DMS153 (cell line): ENCODE data around the gene HHIPL1.
A peak's percentile ranks its signal among the peaks of the same experiment; 100 is the strongest.

Source experiments
- DNase-seq: peaks from one replicate; lab custom pipeline; 2025; lab: John Stamatoyannopoulos, UW

The HHIPL1 gene

DNA sequence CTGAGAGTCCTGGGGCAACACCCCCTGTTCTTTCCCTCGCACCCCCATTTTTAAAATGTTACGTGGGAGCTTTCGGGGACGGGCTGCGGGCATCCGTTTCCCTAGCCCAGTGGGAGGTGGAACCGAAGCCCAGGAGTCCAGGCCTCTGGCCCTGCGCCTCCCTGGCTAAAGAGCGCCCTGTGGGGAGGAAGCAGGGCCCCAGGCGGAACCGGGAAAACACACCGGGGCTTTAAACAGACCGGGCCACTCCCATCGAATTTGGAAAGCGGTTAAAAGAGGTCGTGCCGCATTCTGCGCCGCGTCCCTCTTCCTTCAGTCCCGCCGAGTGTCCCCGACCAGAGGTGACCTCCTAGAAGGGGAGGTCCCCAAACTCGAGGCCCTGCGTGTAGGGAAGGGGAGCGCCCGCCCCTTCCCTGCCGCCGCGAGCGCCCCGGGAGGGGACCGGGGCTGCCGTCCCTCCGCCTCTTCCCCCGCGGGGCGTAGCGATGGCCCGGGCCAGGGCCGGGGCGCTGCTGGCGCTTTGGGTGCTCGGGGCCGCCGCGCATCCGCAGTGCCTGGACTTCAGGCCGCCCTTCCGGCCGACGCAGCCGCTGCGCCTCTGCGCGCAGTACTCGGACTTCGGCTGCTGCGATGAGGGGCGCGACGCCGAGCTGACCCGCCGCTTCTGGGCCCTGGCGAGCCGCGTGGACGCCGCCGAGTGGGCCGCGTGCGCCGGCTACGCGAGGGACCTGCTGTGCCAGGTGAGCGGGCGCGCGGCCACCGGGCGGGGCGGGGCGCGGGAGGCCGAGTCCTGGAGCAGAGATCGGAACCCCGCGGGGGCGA, at the start of gene HHIPL1:
Gene HHIPL1, plus strand, starts transcription at position 407 of the 822 bp plus-strand sequence. Its CDS starts 79 bp downstream, at position 486.
- no peak for DNase-seq

DNA sequence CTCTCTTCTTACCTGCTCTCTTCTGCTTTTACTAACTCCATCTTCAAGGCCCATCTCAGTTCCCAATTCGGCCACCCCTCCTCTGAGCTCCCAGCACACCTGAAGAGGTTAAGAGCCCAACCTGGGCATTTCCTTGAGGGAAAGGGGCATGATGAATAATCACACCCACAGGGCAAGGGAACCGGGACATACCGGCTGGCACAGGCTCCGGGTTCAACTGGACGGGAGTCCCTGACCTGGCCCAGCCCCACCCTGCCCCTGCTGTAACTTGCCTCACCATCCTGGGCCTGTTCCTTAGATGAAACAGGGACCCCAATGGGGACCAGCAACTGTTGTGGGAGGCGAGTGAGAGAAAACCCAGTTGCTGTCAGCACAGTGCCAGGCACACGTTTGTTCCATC, 49.4 kb upstream of the HHIPL1 start:
- no peak for DNase-seq

DNA sequence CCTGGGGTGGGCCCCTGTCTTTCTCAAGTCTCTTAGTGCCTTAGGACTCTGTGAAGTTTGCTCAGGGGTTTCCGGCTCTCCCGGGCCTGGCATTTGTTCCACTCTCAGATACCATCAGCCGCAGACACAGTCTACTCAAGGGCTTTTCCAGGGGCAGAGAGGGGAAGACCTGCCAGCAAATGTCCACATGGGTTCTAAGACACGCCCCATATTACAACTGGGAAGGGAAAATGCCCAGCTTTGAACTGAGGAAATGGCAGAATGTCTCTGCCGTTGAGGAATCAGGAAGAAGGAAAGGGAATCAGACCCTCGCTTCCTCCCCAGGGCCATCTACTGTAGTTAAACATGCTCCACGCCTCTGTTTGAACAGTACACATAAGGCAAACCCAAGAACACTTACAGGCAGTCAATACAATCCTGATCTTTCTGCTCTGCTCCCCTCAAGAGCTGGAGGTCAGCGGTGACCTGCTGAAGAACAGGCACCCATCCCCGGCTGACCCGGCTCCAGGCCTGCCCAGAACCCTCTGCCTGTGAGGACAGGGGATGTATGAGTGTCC, 48.8 kb upstream of the HHIPL1 start:
- DNase-seq: no peak

DNA sequence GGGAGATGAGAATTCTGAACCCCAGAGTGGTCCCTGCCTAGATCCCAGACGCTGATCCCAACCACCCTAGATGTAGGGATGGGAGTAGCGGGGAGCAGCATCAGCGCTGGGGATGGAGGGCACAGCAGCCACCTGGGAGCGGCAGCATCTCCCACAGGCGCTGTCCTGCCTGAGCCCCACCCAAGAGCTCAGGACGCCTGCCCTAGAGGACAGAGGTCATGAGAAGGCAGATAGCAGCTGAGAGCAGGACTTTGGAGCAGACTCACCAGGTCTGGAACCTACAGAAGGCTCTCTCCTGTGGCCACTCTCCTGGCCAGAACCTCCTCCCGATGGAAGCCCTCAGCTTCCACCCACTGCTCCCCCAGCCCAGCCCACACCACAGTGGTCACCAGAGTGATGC, 48.2 kb upstream of the HHIPL1 start:
- no peak for DNase-seq

DNA sequence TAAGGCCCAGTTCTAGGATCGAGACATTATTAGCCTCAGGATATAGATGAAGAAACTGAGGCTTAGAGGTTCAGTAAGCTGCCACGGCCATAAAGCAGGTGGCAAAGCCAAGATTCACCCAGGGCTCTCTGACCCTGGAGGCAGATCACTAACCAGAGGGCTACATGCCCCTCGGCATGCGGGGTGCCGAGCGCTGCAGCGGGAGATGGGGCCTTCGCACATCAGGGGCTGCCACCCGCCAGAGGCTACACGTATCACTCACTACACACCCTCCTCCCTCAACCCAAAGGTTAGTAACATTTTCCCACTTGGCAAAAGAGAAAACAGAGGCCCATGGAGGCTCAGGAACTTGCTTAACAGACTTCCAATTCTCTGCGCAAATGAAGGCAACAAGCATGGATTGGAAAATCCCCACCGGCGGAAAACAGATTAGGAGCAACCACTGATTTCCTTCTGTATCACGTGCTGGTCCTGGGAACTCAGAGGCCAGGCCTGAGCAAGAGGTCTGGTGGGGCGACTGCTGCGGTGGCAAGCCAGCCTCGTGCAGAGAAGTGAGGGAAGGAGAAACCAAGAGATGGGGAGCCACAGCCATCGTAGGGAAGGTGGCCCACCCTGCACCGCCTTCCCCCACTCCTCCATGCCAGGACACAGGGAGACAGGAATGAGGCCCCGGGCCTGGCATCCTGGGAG, 46.9 kb upstream of the HHIPL1 start:
- DNase-seq: no peak

DNA sequence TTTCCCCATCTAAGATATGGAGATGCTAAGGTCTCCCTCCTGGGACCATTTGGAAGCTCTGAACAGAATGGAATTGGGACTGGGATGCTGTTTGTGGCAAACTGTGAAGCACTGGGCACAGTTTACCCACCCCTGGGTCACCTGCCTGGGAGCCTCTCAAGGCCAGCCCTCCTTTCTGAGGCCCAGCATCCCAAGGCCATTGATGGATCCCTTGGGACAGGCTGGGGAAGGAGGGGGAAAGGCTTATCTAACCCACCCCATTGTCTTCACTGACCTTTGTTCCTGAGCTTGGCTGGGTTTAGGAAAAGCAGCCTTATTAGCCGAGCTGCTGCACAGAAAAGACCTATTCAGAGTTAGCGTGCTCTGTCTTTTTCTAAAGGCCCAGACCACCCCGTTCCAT, 46.2 kb upstream of the HHIPL1 start:
- DNase-seq: no peak

DNA sequence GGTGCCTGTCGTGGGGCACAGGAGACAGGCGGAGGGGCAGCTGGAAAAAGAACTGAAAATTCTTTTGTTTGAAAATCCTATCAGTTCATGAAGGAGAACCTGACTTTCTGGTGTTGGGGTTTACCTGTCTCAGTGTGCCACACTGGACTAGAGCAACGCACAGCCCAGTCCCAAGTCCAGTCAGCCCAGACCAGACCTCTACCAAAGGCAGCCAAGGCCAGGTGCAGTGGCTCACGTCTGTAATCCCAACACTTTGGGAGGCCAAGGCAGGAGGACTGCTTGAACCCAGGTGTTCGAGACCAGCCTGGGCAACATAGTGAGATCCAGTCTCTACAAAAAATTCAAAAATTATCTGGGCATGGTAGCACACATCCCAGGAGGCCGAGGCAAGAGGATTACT, 45.5 kb upstream of the HHIPL1 start:
- DNase-seq: no peak

DNA sequence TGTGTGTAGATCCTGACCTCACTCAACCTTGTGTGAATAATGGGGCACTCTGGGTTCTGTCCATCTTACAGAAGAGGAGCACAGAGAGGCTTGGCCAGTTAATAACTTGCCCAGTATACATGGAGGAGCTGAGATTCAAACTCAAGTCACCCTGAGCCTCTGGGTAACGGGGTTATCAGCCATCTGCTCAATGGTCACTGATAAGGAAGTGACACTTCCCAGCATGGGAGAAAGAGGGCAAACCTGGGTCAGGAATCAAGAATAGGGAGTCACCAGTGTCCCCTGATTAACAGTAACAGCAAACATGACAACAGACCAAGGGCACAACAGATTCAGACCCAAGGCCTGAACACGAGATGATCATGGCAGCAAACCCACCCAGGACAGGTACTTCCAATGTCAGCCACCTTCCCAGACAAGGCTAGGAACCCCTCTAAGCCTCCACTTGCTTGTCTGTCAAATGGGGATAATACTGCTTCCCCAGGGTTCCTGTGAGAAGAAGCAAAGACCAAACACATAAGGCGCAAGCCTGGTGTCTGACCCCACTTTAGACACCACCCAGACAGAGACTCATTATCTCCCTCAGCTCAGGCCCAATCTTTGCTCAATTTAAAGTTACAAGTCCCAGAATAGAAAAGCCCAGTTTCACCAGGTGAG, 44.6 kb upstream of the HHIPL1 start:
- DNase-seq: no peak

DNA sequence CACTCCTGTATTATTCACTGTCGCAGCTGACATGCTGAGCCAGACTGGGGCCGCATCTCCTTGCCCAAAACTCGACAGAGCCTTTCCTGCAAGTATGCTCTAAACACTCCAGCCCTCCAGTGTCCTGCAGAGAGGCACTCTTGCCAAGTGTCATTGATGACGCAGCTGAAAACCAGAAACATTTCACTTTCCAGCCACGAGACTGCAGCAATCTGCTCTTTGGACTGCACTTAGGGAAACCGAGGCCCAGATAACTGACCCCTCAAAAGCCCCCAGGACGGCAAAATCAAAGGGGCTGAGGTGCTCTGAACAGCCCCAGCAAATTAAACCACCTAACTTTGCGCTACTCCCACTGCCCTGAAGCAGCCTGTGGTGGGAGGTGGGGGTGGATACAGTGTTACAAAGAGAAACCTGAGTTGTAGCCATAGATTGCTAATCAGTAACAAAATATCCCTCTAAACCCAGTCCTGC, 43.5 kb upstream of the HHIPL1 start:
- no peak for DNase-seq

DNA sequence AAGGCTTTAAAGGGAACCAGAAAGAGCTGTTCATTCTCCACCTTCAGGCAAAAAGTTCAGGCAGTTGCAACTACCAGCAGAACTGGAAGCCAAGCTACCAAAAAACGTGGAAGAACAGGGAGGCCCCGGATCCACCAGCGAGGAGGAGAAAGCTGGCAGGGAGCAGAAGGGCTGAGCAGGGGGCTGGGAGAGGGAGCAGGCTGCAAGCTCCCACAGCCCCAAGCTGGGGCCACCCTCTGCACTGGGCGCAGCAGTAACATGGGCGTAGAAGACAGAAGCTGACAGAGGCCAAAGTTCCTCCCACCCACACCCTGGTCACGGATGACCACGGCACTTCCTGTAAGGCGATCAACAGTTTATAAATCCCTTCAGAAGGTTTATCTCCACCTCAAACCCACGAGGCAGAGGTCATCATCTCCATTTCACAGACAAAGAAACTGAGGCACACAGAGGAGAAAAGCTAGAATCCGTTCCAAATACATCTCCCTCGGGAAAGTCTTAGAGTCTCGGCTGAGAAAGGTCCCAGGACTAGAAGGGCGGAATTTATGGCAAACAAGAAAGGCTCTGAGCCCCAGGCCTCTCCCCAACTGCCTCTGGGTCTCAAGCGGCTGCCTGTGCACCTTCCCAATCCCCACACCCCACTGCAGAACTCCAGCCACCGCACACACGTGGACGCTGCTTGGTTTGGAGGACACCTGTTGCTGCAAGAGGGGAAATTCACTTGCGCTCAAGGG, 42.7 kb upstream of the HHIPL1 start:
- no peak for DNase-seq

DNA sequence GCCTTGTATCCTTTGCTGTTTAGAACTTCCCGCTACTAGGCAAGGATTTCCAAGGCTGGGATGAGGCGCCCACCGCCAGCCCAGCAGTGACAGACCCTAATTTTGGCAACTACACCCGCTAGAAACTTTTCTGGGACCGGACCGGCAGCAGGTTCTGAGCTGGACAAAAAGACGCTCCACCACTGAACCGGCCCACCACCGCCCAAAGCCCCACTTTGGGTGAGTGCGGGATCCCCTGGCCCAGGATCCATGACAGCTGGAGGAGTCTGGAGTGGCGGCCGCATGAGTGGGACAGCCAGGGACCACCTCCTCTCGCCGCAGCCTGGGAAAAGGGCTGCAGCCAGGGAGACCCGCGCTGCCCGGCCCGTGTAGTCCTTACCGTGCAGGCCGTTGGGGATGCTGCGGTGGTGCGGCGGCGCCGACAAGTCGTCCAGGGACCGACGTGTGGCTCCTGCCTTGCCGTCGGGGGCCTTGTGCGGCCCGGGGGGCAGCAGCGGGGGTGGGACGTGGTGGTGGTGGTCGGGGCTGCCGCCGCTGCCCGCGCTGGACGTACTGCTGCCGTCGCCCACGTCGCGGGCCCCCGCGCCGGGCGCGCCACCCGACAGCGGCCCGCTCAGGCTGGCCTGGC, 42.0 kb upstream of the HHIPL1 start:
- no peak for DNase-seq

DNA sequence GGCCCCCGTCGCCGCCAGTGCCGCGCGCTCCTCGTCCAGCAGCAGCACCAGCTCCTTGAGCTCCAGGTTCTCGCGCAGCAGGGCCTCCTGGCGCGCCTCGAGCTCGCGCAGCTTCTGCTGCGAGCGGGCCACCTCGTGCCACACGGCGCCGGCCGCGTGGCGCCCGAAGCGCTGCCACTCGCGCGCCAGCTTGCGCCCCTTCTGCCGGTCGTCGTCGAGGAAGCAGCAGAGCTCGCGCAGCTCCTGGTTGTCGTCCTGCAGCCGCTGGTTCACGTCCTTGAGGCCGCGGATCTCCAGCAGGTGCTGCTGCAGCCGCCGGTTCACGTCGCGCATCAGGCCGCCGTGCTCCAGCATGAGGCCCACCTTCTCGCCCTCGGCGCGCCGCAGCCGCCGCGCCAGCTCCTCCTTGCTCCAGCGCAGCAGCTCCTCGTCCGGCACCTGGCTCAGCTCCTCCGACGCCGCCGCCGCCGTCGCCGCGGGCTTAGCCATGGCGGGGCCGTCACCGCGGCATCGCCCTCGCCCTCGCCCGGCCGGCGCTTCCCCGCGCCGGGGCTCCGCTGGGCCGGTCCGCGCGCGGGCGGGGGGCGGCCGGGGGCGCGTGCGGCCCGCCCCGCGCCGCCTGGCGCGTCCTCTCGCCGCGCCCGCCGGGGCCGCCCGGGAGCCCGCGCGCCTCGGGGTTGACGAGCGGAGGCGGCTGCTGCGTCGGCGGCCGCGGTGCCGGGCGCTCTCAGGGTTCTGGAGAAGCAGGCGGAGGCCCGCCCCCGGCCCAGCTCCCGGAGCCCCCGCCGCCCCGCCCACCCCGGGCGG, 41.3 kb upstream of the HHIPL1 start, which contains the start of gene CCDC85C:
Gene CCDC85C, minus strand, starts transcription at position 737 of the 807 bp plus-strand sequence. Its CDS starts 248 bp downstream, at position 489.
- no peak for DNase-seq

DNA sequence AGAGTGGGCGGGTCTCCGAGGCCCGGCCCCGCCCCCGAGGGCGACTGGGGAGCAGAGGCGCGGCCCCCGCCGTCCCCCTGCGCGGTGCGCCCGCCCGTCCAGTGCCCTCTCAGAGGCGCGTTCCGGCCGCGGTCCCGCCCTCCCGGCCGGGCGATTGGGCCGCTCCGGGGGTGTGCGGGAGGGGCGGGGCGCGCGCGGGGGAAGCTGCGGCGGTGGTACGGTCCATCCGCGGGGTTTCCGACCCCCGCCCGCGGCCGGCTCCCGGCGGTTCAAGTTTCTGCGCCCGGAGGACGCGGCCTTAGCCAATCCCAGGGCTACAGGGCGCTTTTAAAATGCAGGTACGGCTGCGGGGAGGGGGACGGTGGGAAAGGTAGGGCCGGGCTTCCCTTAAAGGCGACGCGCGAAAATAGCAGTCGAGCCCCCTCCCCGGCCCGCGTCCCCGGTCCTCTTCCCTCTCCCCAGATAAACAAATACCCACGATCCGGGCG, 40.6 kb upstream of the HHIPL1 start:
- peak; percentile 83 for DNase-seq

DNA sequence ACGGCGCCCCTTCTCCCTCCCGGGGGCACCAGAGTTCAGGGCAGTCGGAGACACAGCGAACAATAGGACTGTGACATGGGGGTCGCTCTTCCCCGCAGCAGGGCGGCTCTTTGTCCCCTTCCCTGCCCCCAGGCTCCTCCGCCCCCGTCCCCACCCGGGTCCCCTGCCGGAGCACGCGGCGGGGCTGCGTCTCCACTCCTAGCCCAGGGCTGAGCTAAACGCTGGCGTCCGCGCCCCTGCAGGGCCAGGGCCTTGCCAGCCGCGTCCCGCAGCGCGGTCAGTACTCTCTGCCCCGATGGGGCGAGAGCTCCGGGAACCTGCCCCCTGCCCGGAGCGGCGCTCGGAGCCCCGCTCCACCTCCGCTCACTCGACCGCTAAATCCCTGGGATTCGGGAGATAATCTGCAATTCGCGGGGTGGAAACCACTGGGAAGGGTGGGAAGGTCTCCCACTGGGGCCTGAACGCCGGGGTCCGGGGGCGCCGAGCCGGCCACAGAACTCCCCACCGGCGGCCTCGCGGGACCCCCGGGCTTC, 40.1 kb upstream of the HHIPL1 start:
- no peak for DNase-seq

DNA sequence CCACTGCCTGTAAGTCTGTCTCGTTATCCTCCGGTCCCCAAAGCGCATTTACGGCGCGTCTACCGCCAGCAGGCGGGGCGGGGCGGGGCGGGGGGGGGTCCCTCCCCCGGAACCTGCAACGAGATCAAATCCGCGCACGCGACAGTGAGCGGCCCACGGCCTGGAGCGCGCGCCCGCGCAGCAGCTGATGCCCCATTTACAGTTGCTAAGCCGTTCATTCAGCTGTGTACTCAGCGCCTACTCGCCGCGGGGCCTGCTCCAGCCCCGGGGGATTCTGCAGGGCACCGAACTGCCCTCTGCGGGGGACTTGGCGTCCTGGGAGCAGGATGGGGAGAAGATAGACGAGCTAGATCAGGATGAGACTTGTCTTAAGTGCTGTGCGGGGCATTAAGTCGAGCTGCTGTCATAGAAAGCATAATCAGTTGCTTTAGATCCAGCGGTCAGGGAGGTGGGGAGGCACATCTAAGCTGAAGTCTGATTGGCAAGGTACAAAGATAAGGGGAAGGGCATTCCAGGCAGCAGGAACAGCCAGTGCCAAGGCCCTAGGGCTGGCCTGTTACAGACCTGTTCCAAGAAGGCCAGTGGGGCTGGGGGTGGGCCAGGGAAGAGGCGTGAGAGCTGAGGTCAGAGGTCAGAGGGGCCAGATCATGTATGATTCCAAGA, 39.5 kb upstream of the HHIPL1 start:
- peak; percentile 31 for DNase-seq

DNA sequence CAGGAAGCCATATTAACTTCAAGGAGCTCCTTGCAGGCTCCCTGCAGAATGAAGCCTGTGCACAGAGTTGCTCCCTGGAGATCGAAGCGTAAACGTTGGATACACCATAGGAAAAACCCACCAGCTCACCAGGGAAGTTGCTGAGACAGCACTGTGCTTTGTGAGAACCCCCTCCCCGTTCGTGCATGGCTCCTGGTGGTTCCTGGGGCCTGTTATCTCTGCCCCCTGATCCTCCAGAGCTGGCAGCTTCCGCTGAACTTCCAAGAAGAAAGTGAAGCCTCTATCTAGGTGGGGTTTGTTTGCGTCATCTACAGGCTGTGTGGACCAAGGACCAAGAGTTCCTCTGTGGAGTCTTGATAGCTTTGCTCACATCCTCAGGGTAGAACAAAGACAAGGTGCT, 38.6 kb upstream of the HHIPL1 start:
- DNase-seq: no peak

DNA sequence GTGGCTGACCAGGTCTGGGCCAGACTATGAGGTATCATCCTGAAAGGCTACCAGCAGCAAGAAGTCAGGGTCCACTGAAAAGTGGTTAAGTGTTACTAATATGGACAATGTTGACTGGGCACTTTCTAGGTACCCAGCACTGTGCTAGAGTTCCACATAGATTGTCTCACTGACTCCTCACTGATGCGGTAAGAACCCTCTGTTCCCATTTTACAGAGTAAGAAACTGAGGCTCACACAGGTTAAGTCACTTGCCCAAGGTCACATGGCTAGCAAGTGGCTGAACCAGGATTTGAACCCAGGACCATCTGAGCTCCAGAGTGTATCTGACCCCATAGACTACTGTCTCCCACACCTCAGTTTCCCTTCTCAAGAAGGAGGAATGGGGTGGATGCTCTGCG, 36.3 kb upstream of the HHIPL1 start:
- DNase-seq: no peak

DNA sequence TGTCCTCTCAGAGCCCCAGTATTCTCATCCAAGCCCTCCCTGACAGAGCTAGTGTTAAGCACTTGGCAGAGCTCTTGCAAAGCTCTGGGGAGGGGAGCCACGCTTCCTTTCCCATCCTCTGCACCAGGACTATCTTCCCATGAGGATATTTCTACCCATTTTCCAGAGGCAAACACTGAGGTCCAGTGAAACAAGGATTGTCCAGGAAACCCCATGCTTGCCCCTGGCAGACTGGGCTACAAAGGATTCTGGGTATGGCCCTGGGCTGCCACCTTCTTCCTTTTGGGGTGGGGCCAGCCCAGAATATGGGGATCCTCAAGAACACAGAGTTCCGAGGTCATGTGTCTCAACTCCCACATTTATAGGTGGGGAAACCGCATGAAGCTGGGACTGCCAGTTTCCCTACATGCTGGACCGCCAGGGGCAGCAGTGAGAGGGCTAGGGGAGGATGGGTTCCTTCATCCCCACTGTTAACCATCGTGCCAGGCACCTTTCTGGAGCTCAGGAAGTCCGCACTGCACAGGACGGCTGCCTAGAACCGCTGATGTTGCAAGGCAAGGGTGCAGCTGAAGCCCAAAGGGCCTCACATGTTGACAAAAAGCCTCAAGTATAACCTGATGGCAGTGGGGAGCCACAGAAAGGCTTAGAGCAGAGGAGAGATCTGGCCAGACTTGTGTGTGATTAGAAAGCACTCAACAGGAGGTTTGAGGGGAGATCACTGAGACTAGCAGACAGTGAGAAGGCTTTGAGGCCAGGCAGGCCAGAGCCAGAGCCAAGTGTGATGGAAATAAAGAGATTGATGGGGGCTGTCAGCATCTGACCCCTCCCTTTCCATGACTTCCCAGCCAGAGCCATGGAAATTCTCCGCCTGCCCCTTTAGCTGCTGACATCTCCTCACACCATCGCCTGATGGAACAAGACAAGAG, 35.4 kb upstream of the HHIPL1 start:
- no peak for DNase-seq
